ENCODE data around the gene KCNJ9.
"Not testable (repeated sequence)": the region's sequence is repeated elsewhere in the genome, so short reads cannot be mapped to it uniquely, and the experiment has no call there.

The KCNJ9 gene

DNA sequence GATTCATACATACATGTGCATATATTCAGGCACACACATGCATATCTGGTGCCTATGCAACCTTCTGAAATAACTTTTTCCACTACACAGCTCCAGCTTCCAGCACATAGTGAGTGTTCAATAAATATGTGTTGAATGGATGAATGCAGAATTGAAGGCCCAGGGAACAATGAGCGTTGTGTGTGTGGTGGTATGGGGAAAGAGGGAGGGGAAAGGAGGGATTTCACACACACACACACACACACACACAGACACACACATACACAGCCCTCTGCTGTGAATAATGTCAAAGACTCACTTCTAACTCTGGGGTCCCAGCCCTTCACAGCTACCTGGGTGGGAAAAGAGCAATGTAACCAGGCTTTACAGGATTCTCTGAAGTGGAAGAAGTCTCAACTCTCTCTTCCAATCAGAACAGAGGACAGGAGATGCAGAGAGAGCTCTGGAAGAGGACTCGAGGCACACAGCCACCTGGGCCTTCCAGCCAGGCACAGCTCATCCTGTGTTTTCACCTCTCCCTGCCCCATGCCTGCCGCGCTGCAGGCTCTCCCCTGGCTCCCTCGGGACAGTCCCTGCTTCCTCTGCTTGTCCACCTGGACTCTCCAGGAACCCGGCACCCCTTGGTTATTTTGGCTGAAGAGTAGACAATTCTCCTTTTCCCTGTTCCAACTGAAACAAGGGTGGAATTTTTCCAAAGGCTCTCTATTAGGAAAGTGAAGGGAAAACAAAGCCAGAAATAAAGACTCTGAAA is 22.5 kb downstream of the KCNJ9 start:
- DNase-seq (ENCODE audit: low read depth in 2 of 2): no peak

DNA sequence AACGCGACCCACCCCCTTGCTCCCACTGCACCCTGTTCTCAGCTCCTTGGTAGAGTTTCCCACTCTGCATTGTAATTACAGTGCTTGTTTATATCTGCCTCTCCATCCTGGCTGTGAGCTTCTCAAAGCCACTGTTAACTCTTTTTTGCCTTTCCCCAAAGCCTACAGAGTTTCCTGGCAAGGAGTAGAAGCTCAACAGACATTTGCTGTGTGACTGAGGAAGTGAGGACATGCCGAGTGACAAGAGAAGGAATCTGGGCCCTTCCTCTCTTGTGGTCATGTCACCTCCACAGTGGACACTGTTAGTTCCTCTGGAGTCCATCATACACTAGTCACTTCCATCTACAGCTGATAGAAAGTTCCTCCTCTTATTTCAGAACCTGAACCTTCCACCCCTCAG is 23.1 kb downstream of the KCNJ9 start:
- no peak for DNase-seq (ENCODE audit: low read depth in 2 of 2)

DNA sequence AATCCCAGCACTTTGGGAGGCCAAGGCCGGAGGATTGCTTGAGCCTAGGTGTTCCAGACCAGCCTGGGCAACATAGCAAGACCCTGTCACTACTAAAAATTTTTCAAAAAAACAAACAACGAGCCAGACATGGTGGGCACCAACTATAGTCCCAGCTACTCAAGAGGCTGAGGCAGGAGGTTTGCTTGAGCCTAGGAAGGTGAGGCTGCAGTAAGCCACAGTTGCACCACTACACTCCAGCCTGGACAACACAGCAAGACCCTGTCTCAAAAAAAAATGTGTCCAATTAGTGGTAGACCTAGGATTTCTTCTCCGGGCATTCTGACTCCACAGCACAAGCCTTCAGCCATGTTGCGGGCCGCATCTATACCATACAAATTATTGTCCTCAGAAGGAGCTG is 23.8 kb downstream of the KCNJ9 start:
- DNase-seq (ENCODE audit: low read depth in 2 of 2): no peak

DNA sequence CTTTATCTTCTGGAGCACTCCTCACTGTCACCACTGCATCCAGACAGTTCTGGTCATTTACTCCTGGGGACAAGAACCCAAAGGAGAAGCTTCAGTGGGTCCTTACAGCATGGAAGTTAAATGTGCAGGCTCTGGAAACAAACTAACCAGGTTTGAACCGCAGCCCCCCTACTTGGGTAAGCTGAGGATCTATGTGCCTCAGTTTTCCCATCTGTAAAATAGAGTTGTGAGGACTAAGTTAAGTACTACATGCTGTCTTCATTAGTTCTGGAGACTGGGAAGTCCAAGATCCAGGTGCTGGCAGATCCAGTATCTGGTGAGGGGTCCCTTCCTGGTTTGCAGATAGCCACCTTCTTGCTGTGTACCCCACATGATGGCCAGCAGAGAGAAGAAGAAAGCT is 26.2 kb downstream of the KCNJ9 start:
- no peak for DNase-seq (ENCODE audit: low read depth in 2 of 2)

DNA sequence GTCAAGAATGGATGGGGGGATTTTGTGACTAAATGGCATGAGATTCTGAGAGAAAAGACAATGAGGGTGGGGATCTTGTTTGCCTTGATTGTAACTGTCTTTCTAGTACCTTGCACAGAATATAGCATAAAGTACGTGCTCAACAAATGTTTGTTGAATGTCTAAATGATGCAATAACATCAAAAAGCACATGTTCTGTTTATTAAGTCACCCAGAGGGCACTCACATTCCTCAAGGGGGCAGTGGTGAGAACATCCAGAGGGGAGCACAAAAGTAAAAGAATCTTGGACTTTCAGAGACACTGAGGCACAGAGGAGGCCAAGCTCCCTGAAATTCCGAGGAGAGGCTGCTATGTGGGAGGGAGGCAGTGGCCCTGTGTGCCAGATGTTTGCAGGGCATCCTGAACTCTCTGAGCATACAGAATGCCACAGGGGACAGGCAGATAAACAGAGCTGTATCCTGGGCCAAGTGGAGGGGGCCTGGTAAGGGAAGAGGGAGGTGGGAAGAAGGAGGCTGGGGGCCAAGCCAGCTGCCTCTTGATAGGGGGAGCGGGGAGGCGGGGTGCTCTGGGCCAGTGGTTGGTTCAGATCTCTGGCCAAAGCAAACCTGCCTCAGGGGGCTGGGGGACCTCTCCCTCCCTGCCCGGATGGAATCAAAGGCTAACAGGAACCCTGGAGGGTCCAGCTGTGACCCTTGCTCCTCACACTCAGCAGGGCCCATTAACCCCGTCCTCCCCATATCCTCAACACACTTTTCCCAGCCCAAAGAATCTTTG is 27.7 kb downstream of the KCNJ9 start:
- DNase-seq (ENCODE audit: low read depth in 2 of 2): no peak

DNA sequence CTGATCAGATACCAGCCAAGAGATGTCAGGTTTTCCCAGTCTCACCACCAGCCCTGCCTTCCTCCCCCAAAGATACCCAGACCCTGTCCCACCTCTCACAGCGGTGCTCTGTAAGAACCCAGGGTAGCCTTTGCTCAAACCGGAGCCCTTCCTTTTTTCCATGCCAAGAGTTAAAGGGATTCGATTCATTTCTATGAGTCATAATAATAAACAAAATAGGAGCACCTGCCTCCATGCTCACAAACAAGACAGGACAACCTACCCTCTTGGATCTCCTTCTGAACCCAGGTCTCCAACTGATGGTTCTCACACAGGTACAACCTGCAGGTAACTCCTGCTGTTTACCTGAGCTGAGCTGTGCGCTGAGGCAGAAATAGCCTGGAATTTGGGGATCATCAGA is 28.3 kb downstream of the KCNJ9 start:
- DNase-seq (ENCODE audit: low read depth in 2 of 2): no peak

DNA sequence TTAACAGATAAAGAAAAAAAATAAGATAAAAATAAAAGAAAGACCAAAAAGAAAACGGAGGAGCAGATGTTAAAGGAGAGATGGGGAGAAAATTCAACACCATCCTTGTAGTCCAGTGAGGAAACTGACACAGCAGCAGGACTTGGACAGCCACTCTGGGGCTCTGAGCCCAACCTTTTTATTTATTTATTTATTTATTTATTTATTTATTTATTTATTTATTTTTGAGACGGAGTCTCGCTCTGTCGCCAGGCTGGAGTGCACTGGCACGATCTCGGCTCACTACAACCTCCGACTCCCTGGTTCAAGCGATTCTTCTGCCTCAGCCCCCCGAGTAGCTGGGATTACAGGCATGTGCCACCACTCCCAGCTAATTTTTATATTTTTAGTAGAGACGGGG is 30.1 kb downstream of the KCNJ9 start:
- not testable (repeated sequence) for DNase-seq (ENCODE audit: low read depth in 2 of 2)

DNA sequence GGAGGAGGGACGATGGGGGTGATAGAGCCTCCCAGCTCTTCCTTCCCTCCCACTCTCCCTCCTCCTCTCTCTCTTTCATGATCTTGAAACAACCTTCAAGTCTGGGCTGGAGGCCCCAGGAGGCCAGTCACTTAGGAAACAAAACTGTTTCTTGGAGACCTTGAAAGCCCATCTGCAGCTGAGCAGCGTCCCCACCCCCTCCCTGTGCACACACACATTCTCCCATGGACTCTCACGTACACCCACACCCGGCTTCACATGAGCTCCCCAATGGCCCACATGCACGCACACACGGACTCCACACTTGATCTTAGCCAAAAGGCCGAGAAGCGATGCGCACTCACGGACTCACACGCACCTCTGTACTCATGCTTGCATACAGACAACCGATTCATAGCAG is 31.0 kb downstream of the KCNJ9 start:
- no peak for DNase-seq (ENCODE audit: low read depth in 2 of 2)

DNA sequence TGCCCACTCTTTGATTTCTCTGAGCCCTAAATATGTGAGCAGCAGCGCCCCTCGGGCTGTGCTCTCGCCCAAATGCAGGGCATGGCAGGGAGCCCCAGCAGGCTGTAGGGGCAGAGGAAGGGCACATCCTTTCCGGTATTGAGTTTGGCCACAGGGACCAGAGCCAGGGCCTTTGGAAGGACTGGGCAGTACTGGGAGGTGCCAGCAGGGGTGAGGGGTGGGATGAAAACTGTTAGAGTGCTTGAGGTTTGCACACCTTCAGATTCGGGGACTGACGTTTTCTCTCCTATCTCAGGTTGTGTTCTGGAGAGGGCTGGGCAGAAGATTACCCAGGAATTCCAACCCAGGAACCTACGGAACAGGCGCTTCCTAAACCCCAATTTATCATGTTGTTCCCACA is 32.1 kb downstream of the KCNJ9 start:
- DNase-seq (ENCODE audit: low read depth in 2 of 2): no peak

DNA sequence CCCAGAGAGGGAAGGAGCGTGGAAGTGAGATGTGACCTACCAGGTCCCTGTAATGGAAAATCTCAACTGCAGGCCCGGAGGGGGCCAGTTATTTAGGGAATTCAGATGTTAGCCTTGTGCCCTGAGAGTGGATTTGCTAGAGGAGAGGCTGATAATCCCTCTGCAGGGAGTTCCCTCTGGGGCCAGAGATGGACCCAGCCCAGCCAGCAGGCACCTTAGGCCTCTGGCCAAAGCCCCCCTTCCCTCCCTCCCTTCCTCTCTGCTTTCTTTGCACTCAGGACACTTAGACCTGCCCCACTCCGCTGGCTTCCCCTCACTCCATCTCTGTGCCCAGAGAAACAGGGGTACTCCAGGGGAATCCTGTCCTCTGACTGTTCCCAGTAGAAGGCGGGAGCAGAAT is 32.7 kb downstream of the KCNJ9 start:
- DNase-seq (ENCODE audit: low read depth in 2 of 2): no peak

DNA sequence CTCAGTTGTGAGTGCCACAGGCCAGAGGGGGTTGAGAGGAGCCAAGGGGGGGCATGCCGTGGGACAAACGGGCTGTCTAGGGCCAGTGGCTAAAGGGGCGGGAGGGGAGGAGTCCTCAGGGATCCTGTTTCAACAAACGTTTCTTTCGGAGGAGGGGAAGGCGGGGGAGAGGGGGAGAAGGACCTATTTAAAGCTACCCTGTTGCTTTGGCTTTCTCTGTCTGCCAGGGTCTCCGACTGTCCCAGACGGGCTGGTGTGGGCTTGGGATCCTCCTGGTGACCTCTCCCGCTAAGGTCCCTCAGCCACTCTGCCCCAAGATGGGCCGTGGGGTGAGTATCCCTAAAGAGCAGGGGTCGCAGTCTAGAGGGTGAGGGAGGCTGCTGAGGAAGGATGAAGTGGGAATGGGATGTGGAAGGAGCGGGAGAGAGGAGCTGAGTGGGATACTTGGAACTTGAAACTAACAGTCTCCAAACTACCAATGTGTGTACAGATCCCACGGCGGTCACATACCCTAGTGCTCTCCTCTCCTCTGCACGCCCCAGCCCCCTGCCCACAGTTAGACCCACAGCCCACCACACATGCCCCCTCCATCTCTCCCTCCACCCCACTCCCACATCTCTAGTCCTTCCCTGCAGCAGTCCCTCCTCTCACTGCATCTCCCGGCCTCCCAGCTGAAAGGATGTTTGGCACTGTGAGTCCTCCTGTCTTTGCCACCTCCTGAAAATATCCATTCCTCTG is 34.4 kb downstream of the KCNJ9 start, which contains the start of gene ATP1A2:
Gene ATP1A2 (plus strand): TSS at position 215 of the 738 bp plus-strand sequence. CDS start 103 bp downstream, at position 318.
- DNase-seq (ENCODE audit: low read depth in 2 of 2): no peak

DNA sequence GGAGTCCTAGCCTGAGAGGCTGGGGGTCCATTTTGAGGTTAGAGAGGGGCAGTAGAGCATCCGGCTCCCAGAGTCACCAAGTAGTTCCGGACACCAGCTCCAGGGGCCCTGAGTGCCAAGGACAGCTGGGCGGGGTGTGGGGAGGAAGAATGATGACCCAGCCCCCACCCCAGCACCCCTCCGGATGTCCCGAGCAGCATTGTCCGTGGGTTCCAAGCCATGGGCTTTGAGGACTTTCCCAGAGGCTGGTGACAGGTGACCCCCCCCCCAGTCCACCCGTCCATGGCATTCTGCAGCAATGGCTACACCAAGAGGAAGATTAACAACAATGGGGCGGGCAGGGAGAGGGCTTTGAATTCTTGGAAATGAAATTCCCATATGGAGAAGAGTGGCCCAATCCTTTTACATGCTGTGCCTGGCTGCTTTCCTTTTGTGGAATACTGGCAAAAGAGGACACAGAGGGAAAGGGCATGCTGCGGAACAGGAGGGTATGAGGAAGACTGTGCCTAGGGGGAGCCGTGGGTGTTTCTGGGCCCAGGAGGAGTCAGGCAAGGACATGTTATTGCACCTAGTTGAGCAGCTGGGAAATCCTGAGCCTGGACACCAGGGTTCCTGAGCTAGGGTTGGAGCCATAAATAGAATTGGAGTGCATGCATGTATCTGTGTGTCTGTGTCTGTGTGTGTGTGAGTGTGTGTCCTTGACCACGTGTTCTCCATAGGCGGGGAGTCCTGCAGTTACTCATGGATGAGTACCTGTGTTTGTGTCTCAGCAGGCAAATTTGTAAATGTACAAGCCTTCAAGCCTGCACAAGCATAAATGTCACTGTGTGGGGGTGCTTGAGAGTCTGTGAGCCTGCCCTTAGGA is 35.2 kb downstream of the KCNJ9 start:
- DNase-seq (ENCODE audit: low read depth in 2 of 2): no peak

DNA sequence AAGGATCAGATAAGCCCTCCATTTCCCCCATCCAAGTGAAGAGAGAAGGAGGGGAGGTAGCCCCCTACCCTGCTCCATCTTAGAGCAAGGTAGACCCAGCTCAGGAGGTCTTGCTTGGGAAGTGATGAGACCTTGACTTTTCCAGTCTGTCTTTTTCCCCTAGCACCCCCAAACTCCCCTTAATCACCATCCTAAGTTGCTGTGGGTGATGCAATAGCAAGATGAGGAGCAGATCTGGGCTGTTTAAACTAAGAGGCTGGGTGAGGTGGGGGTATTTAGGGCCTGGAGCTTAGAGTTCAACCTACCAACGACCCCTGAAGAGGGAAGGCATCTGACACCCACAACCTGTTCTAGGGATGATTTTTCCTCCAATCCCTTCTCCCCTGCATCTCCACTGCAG is 36.0 kb downstream of the KCNJ9 start:
- DNase-seq (ENCODE audit: low read depth in 2 of 2): no peak

DNA sequence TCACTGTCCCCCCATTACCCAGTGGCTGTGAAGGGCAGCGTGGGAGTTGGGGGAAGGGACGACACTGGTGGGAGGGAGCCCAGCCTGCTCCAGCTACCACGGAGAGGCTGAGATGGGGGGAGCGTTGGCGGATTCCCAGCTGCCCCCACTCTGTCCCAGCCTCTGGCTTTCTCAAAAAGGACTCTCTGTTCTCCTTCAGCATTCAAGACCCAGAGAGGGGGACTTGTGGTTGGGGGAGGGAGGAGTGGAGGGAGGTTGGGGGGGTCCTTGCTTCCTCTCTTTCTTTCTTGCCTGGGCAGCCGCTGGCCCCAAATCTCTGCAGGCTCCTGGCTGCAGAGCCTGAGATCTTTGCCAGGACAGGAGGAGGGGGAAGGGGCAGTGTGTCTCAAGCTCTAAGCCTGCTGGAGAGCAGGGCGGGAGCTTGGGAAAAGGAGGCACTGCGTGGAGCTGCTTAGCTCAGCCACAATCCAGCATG is 36.4 kb downstream of the KCNJ9 start:
- DNase-seq (ENCODE audit: low read depth in 2 of 2): no peak

DNA sequence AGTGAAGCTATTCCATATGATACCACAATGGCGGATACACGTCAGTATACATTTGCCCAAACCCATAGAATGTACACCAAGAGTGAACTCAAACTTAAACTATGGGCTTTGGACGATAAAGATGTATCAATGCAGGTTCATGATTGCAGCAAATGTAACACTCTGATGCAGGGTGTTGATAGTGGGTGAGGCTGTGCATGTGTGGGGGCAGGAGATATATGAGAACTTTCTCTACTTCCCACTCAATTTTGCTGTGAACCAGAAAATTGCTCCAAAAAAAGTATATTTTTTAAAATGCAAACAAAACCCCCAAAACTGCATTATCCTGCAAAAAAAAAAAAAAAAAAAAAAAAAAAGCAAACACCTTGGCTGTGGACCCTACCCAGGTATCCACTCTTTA is 37.6 kb downstream of the KCNJ9 start:
- DNase-seq (ENCODE audit: low read depth in 2 of 2): no peak

DNA sequence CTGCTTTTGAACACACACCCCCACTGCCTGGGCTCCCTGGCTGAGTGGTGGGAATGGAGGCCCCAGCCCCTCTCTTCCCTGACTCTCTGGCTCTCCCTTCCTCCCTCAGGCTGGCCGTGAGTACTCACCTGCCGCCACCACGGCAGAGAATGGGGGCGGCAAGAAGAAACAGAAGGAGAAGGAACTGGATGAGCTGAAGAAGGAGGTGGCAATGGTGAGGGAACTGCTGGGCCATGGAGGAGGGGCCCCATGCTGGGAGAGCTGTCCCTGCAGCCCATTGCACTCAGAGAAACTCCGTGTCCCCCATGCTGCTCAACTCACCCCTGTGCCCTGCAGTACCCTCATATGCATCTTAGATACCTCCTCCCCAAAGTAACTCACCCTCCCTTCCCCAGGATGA is 39.5 kb downstream of the KCNJ9 start:
- no peak for DNase-seq (ENCODE audit: low read depth in 2 of 2)

DNA sequence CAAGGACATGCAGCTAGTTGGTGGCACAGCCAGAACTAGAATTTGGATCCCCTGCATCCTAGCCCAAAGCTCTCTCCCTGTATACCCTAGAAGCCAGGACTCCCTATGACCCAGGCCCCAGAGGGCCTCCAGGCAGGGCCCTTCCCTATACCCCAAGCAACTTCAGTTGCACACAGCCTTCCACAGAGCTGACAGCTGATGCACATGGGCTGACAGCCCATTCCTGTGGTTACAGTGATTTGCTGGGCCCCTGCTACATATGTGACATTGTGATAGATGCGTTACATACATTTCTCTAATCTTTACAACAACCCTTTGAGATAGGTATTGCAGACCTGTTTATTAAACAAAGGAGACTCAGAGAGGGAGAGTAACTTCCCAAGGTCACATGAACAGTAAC is 40.0 kb downstream of the KCNJ9 start:
- DNase-seq (ENCODE audit: low read depth in 2 of 2): no peak

DNA sequence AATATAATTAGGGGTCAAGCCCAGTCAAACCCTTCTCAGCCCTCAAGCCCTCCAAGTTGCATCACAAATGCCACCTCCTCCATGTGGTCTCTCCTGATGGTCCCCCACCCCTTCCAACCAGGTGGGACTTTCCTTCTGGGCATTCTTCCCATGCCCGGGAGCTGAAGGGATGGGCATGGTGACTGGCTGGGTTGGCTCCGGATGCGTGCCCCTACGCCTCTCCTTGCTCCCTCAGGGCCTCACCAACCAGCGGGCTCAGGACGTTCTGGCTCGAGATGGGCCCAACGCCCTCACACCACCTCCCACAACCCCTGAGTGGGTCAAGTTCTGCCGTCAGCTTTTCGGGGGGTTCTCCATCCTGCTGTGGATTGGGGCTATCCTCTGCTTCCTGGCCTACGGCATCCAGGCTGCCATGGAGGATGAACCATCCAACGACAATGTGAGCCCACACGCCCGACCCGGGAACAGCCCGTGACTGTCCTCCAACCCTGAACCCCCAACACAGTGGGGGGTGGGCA is 41.7 kb downstream of the KCNJ9 start:
- DNase-seq (ENCODE audit: low read depth in 2 of 2): no peak

DNA sequence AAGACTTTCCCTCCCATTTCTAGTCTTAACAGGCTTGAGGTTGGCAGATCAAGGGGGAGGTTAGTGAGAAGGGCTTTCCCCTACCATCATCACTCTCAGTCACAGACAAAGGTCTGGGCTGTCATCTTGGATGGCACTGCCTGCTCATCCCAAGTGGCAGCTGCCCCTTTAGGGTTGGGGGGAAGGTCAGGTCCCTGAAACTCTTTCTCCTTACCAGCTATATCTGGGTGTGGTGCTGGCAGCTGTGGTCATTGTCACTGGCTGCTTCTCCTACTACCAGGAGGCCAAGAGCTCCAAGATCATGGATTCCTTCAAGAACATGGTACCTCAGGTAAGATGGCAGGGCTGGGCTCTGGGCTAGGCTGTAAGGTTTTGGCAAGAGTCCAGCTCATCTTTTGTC is 42.4 kb downstream of the KCNJ9 start:
- no peak for DNase-seq (ENCODE audit: low read depth in 2 of 2)

DNA sequence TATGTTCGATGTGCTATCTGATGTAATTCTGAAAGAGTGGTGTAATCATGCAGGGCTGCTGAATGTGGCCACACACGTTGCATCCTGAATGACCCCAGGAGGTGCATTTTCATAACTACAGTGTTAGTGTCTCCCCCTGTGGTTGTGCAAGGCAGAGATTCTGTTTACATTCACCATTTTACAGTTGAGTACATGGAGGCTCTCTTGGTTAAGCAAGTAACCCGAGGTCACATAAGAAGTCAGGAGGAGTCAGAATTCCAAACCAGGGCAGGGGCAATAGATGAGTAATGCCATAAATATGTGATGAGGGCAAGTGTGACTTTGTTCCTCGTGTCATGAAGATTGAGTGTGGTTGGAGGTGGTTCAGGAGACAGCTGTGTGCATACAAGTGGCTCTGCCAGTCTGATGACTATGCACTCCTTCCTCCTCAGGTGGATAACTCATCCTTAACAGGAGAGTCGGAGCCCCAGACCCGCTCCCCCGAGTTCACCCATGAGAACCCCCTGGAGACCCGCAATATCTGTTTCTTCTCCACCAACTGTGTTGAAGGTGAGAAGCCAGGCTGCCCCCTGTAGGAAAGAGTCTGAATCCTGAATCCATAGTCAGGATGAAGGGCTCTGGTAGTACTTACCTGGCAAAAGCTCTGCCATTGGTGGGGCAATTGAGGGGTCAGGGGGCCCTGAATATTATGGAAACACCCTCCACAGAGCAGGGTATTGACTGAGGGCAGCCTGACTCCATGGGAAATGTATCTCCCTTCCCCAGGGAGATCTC is 43.6 kb downstream of the KCNJ9 start:
- DNase-seq (ENCODE audit: low read depth in 2 of 2): no peak

DNA sequence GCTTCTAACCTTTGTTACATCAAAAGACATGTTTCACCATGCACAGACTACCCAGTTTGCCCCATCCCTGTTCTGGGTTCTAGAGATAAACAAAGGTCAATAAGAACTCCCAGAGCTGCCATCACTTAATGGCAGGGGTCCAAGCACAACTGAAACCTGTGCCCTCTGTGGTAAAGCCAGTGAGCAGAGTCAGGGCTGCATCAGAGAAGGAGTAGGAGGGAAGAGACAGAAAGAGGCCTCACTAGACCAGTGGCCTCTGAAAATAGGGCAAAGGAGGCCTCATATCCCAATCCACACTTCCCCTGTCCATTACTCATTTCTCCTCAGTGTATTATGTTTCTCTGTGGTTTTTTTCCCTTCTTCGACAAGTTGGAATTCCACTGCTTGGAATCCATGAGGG is 44.4 kb downstream of the KCNJ9 start:
- no peak for DNase-seq (ENCODE audit: low read depth in 2 of 2)

Data from stimulated activated CD8-positive, alpha-beta memory T cell treated with anti-CD3 and anti-CD28 coated beads, Interleukin-2, amount 100 ng/mL, for 48 hours (primary cell).